G401 (cell line): ENCODE data around the gene PSMC5. TPM values are rescaled to one million over a fixed set of nuclear protein-coding genes. Genes with fewer than 3 reads are reported as not detected.
"Not testable (repeated sequence)": the region's sequence is repeated elsewhere in the genome, so short reads cannot be mapped to it uniquely, and the experiment has no call there.

Source experiments
- DNase-seq: peaks from one replicate; pipeline ENCODE4 v3.0.0-alpha.2; 2015; ENCODE audit warnings: low spot score
- in situ Hi-C: cut with HindIII; loops from 2 replicates; pipeline ENCODE4 v1.10.0; 2016; ENCODE audit warnings: low sequenced_read_pairs, mixed read lengths
- total RNA-seq: library from RNA; depleted of rRNA; stranded (reverse); fragments of >200 nt; shearing (Covaris generic); gene quantifications from 2 replicates; pipeline ENCODE4 v1.2.3, GENCODE V29; 2014; rRNA removed

PSMC5 gene
- total RNA-seq, 1 experiment from 2014 or later = 133 TPM

DNA sequence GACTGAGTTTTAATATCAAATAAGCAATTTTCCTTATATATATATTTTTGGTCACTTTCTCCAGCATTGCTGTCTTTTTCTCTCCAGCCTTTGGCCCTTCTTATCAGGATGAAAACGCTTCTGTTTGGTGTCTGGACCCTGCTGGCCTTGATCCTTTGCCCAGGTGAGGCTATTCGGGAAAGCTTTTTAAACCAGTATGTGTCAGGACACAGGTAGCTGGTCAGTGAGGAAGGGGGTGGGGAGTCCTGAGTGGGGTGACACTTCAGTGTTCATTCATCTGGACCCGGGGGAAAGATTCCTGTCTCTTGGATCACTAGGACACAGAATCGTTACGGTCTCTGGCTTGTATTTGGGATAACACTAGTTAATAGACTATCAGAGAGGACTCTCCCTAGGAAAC, 27.5 kb downstream of the PSMC5 start:
- in situ Hi-C loops = no loop called here
- no peak for DNase-seq

DNA sequence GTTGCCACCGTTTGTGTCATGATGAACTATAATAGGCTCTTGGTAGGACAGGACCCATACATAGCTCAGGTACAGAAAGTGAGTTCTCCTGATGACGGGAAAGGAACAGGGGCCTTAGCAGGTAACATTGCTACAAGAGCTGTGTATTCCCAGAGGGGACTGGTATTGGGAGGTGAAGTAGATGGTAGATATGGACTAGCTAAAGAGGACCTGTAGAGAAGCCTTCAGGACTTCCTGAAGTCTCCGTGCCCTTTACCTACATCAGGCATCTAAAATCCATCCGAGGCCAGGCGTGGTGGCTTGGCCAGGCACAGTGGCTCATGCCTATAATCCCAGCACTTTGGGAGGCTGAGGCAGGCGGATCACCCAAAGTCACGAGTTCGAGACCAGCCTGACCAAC, 28.0 kb downstream of the PSMC5 start:
- in situ Hi-C loops = no loop called here
- DNase-seq = no peak

DNA sequence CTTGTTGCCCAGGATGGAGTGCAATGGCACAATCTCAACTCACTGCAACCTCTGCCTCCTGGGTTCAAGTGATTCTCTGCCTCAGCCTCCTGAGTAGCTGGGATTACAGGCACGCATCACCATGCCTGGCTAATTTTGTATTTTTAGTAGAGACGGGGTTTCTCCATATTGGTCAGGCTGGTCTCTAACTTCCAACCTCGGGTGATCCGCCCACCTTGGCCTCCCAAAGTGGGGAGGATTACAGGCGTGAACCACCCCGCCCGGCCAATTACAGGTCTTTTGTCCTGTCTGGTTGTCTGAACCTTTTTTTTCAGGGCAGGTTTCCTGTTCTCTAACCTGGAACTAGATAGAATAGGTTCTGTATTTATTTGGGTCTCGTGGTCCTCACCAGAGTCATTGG, 29.2 kb downstream of the PSMC5 start:
- DNase-seq, in situ Hi-C loops: not testable (repeated sequence)

DNA sequence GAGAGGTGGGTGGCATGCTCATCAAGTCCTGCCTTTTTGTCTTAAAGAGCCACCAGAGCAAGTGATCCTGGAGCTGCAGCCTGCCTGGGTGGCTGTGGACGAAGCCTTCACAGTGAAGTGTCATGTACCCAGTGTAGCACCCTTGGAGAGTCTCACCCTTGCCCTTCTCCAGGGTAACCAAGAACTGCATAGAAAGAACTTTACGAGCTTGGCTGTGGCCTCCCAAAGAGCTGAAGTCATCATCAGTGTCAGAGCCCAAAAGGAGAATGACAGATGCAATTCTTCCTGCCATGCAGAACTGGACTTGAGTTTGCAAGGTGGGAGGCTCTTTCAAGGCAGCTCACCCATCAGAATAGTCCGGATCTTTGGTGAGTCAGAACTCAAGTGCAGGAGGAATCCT, 32.0 kb downstream of the PSMC5 start:
- in situ Hi-C loops = no loop called here
- DNase-seq = no peak

DNA sequence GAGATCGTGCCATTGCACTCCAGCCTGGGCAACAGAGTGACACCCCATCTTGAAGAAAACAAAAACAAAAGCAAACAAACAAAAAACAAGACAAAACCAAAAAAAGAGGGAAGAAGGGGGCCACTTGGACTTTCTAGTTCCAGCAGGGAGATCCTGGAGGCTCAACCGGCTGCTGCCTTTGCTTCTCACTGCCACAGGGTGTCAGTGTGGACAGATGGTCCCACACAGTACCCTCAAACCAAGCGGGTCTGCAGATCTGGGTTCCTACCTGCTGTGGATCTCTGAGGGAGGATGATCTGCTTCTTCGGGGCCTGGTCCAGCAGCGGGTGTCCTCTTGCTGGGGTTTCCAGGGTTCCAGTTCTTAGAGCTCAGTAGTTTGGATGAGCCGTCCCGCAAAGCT, 39.4 kb downstream of the PSMC5 start:
- in situ Hi-C loops = not testable (repeated sequence)

DNA sequence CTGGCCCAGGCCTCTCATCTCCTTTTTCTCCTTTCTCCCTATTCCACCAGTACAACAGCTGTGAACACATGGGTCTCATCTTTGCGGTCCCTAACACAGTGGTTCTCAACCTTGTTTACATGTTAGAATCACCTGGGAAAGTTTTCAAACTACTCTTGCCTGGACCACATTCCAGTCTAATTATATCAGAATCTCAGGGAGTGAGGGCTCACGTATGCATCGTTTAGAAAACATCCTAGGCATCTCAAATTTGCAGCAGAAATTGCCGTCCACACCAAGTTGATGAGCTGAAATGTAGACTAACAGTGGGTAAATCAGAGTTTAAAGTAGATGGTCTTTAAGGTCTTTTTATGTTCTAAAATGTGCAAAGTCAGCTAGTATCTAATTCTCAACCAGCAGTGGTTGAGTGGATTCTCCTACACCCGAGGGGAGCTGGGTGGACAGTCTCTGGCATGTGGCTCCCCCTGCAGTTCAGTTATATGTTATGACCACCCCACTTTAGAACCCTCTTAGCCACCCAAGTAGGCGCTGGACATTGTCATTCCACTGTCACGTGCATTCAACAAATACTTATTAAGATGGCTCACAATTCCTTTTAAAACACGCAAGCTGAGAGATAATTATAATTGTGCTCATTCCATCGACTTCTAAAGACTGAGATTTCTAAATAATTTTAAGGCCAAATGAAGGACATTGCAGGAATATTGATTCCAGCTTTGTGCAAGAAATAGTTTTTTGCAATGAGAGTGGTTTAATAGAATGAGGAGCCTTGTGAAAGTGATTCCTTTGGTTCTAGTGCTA, 42.5 kb downstream of the PSMC5 start:
- in situ Hi-C loops, DNase-seq: not testable (repeated sequence)

More for the DNA sequence above, 39.4 kb downstream of the PSMC5 start:
- DNase-seq = not testable (repeated sequence)

DNA sequence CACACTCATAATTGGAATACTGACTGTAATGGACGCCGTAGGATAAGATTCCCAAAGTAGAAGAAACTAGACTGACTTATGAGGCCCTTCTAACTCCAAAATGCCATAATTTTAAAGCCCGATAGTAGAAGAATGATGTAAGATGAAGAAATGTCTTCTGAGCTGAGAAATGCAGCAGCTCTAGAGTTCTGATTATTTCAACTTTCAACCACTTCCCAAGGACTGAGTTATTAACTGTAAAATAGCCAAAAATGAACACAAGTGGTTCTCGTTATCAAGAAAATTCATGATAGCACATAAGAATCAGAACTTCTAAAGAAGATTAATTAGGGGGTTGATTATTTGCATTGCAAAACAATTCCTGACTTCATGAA, 43.0 kb downstream of the PSMC5 start:
- in situ Hi-C loops, DNase-seq: not testable (repeated sequence)

DNA sequence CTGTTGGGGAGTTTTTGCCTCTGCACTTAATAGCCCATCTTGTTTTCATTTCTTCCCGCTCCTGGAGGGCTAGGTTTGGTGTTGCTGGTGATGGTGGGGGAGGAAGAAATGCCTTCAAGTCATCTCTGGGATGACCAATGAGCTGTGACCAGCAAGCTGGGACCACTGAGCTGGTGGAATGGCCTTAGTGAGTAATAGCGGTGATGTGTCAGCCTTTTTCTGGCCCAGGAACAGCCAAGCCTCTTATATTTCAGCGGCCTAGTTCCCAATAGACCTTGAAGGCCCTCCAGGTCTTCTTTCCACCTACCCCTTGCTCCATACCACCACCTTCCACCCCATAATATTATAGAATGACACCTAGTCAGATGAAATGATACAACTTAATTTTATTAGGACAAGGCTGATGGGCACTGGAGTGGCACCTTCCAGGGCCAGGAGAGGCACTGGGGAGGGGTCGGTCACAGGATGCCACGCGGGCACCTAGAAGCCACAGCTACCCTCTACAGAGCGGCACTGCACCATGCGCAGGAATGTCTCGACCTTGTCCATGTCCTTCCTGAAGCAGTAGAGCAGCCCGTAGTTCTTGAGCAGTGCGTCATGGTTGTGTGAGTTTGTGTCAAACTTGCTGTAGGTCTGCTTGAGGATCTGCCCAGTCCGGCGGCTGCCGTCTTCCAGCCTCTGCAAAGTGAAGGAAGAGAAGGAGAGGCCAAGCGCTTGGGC, 44.6 kb downstream of the PSMC5 start:
- DNase-seq, in situ Hi-C loops: not testable (repeated sequence)

DNA sequence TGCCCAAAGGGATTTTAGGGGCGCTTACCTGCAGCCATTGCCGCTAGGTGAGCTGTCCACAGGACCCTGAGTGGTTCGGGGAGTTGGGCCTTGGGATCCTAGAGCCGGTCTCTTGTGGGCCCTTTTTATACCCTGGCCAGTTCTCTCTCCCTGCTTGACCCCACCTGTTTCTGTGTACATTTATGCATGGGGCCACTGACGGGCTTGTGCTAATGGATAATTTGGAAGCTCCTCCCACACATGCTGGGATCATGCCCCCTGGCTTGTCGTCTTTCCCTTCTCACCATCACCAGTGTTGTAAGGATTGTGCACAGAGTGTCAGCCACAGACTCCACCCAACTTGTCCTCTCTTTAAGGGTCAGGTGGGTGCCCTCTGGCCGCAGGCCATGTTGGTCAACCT, 46.3 kb downstream of the PSMC5 start, which contains the start of gene CSH2:
Gene CSH2 (minus strand): TSS at position 101 of the 400 bp plus-strand sequence. CDS start 63 bp downstream, at position 38.
- in situ Hi-C loops, DNase-seq: not testable (repeated sequence)

DNA sequence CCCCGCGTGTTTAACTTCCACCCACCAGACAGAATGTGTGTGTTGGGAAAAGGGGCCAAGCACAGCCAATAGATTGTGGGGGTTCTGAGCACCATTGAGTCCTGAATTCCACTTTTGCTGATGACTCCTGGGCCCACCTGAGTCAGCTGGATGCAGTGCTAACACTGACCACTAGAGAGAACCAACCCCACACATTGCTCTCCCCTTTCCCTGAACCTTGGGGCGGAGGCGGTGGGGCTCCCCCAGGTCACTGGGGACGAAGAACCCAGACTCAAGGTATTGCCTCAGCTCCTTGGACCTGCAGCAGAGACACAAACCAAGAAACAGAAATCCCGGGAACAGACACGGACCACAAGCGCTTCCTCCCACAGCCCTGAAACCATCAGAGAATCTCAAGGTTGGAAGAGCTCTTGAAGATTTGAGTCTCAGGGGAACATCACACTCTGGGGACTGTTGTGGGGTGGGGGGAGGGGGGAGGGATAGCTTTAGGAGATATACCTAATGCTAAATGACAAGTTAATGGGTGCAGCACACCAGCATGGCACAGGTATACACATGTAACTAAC, 46.9 kb downstream of the PSMC5 start:
- in situ Hi-C loops, DNase-seq: not testable (repeated sequence)

DNA sequence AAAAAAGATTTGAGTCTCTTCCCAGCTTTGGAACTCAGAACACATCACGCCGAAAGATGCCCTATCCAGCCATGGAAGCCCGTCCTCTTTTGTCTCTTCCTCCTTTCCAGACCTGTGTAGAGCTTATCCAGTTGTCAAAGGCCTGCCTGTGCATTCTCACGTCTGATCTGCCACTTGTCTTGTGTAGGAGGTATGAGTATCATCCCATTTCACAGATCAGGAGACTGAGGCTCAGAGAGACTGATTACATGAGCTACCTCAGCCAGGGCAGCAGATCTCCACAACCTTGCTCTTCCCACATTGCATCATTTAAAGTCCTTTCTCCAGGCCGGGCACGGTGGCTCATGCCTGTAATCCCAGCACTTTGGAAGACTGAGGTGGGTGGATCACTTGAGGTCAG, 47.5 kb downstream of the PSMC5 start:
- DNase-seq, in situ Hi-C loops: not testable (repeated sequence)

DNA sequence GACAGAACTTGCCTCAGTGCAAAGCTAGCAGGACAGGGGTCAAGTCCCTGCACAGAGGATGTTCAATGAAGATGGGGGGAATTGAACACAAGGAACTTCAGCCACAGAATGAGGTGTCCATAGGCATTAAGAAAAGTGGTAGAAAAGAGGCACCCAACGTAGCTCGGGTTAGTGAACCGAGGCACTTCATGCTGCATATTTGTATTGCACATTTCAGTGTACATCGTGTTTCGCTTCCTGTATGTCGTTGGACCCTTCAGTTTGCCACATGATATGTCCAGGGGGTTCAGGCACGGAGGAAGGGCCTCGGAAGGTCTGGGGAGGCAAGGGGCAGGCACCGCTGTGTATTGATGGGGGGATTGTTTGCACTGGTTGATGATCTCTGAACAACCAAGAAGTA, 51.2 kb downstream of the PSMC5 start:
- DNase-seq, in situ Hi-C loops: not testable (repeated sequence)

DNA sequence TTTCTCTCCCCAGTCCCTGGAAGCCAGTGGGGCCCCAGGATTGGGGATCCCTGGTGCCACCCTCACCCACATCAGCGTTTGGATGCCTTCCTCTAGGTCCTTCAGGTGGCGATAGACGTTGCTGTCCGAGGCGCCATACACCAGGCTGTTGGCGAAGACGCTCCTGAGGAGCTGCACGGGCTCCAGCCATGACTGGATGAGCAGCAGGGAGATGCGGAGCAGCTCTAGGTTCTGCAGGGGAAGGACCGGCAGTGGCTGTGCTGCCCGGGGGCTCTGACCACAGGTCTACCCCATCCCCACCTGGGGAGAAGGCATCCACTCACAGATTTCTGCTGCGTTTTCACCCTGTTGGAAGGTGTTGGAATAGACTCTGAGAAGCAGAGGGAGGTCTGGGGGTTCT, 53.5 kb downstream of the PSMC5 start:
- DNase-seq = no peak
- in situ Hi-C loops = no loop called here

DNA sequence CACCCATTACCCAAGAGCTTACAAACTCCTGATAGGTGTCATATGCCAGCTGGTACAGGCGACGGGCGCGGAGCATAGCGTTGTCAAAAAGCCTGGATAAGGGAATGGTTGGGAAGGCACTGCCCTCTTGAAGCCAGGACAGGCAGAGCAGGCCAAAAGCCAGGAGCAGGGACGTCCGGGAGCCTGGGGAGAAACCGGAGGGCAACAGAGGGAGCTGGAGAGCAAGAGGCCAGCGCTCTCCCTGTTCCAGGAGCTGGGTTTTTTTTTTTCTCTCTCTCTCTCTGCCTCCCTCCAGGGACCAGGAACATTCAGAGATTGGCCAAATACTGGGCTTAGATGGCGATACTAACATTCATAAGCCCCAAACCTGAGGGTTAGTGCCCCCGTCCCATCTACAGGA, 54.1 kb downstream of the PSMC5 start:
- in situ Hi-C loops, DNase-seq: not testable (repeated sequence)

Other genes starting within 250 kb of the PSMC5 start
- 63.9 and 64.6 TPM in 2 replicates for gene TACO1, start 226.5 kb upstream of the PSMC5 start, total RNA-seq
- 9.1 and 13.8 TPM in 2 replicates for gene MAP3K3, start 205.0 kb upstream of the PSMC5 start, total RNA-seq
- 51.6 and 72.5 TPM in 2 replicates for gene LIMD2, start 127.3 kb upstream of the PSMC5 start, total RNA-seq
- 15.3 and 26.8 TPM in 2 replicates for gene STRADA, start 85.6 kb upstream of the PSMC5 start, total RNA-seq
- gene CCDC47, start 53.8 kb upstream of the PSMC5 start, total RNA-seq = 32.4 and 52.8 TPM in 2 replicates
- gene DDX42, start 53.3 kb upstream of the PSMC5 start, total RNA-seq = 28.1 and 52.8 TPM in 2 replicates
- gene FTSJ3, start 232 bp downstream of the PSMC5 start, total RNA-seq = 58.2 and 71.0 TPM in 2 replicates
- gene SMARCD2, start 15.3 kb downstream of the PSMC5 start, total RNA-seq = 128 and 144 TPM in 2 replicates
- gene CSH2, start 46.2 kb downstream of the PSMC5 start, total RNA-seq = not detected in 2 replicates
- not detected in 2 replicates for gene GH2, start 54.5 kb downstream of the PSMC5 start, total RNA-seq
- gene CSH1, start 69.1 kb downstream of the PSMC5 start, total RNA-seq = not detected in 2 replicates
- gene CSHL1, start 83.8 kb downstream of the PSMC5 start, total RNA-seq = not detected in 2 replicates
- not detected in 2 replicates for gene GH1, start 91.4 kb downstream of the PSMC5 start, total RNA-seq
- 1.3 TPM in 1 of 2 replicates, not detected in the other for gene CD79B, start 104.9 kb downstream of the PSMC5 start, total RNA-seq
- gene SCN4A, start 145.5 kb downstream of the PSMC5 start, total RNA-seq = not detected in 2 replicates
- gene PRR29, start 170.9 kb downstream of the PSMC5 start, total RNA-seq = 1.1 and 3.1 TPM in 2 replicates
- not detected in 2 replicates for gene ICAM2, start 193.2 kb downstream of the PSMC5 start, total RNA-seq